ENCODE data around the gene PODXL2. TPM values are rescaled to one million over a fixed set of nuclear protein-coding genes. Genes with fewer than 3 reads are reported as not detected.
A peak's percentile ranks its signal among the peaks of the same experiment; 100 is the strongest.

PODXL2 gene
- total RNA-seq, 1 experiment from 2014 or later: 33.6 TPM

GRCh38 chr3:127670229-127670559 lies 41.2 kb downstream of the PODXL2 start (continued):
- TF ChIP-seq ZNF532 (CRISPR knock-in tag; IDR thresholded peaks at IDR 0.05; ENCODE audit: borderline replicate concordance) (no peak), NFYB (CRISPR knock-in tag; conservative IDR thresholded peaks at IDR 0.05; ENCODE audit: low read depth) (no peak), AFF4 (CRISPR knock-in tag; IDR thresholded peaks at IDR 0.05; ENCODE audit: borderline replicate concordance) (no peak), CBFB (CRISPR knock-in tag; IDR thresholded peaks at IDR 0.05; ENCODE audit: low read depth) (no peak), ZNF671 (CRISPR knock-in tag; IDR thresholded peaks at IDR 0.05) (no peak)

GRCh38 chr3:127670761-127671522 lies 42.0 kb downstream of the PODXL2 start:
- no peak for DNase-seq (ENCODE audit: low spot score)
- Mint-ChIP-seq H3K4me3 (peak overlapping the region; percentile 78), H3K4me1 (peaks cover 12% of the 10 kb centered on the region), H3K36me3 (peaks cover 2% of the 10 kb centered on the region), H3K27me3 (ENCODE audit: low read depth) (peaks cover 3% of the 10 kb centered on the region), H3K27ac (no peak overlapping the region), H3K9me3 (no peaks in the 10 kb centered on the region; the same call in 1 of the 2 replicates)
- ATAC-seq: no peak
- ChIA-PET CTCF (interaction anchor here (1.2 to 1.9 kb wide), 5 partner anchors 9 to 96 kb away, joined by 3 to 11 read pairs (median 3); no protein-coding TSS in a partner anchor), POLR2A (interaction anchor here (1.8 kb wide), 1 partner anchor 151 kb away, joined by 5 read pairs; no protein-coding TSS in a partner anchor)
- TF ChIP-seq JUN (CRISPR knock-in tag; IDR thresholded peaks at IDR 0.05) (no peak), AR (CRISPR knock-in tag; IDR thresholded peaks at IDR 0.05) (no peak), ZSCAN18 (CRISPR knock-in tag; IDR thresholded peaks at IDR 0.05) (no peak), ZNF121 (CRISPR knock-in tag; IDR thresholded peaks at IDR 0.05) (no peak), CTCF (IDR thresholded peaks at IDR 0.05) (no peak), ZNF425 (CRISPR knock-in tag; conservative IDR thresholded peaks at IDR 0.05) (no peak), ATF2 (CRISPR knock-in tag; IDR thresholded peaks at IDR 0.05; ENCODE audit: borderline replicate concordance, low read depth) (no peak), HMGA2 (CRISPR knock-in tag; IDR thresholded peaks at IDR 0.05) (no peak), TP53 (CRISPR knock-in tag; IDR thresholded peaks at IDR 0.05) (no peak), ZBTB21 (CRISPR knock-in tag; IDR thresholded peaks at IDR 0.05; ENCODE audit: borderline replicate concordance) (no peak)
